Measurements from ENCODE around the gene FES. TPM values are rescaled to one million over a fixed set of nuclear protein-coding genes. Genes with fewer than 3 reads are reported as not detected.

Gene FES
- polyA plus RNA-seq, 3 donors = 140 to 260 (median 157) TPM

- Histone ChIP-seq H3K9ac (ENCODE audit: insufficient read depth, low read length, poor library complexity, severe bottlenecking) (peak overlapping the region; percentile 71), H3K79me2 (ENCODE audit: insufficient read depth, low read length) (peaks cover 34% of the 10 kb centered on the region), H4K20me1 (ENCODE audit: insufficient read depth, low read length) (peaks cover 4% of the 10 kb centered on the region), H3K36me3 (replicated peaks in 1 of 2; ENCODE audit: control insufficient read depth in 1 of 2, insufficient read depth in 2 of 2, low read length in 2 of 2) (peaks cover 63 to 71% of the 10 kb centered on the region in 2 donors), H2AFZ (ENCODE audit: insufficient read depth, low read depth, low read length, poor library complexity, severe bottlenecking) (peak overlapping the region; percentile 69), H3K4me2 (replicated peaks; ENCODE audit: extremely low read depth, low read length, poor library complexity, severe bottlenecking) (peak overlapping the region; percentile 86), H3K27me3 (ENCODE audit: control insufficient read depth in 2 of 2, insufficient read depth in 2 of 2, low read length in 2 of 2) (no peaks in the 10 kb centered on the region), H3K9me3 (replicated peaks in 1 of 2; ENCODE audit: control insufficient read depth in 1 of 2, insufficient read depth in 1 of 2, low read length in 2 of 2) (no peaks in the 10 kb centered on the region), H3K4me1 (ENCODE audit: control insufficient read depth in 1 of 2, insufficient read depth in 2 of 2, low read length in 2 of 2) (peaks cover 49 to 55% of the 10 kb centered on the region in 2 donors), H3K27ac (ENCODE audit: low read depth in 1 of 2, low read length in 2 of 2) (peak overlapping the region; percentile 83 to 93), H3K4me3 (replicated peaks in 1 of 3; ENCODE audit: low read depth in 2 of 3, low read length in 3 of 3) (peak overlapping the region; percentile 3 to 76 (median 40))
- H3K27me3 Mint-ChIP-seq (ENCODE audit: low read depth in 3 of 3) = peaks cover 0 to 2% (median 1%) of the 10 kb centered on the region in 3 donors
- peaks cover 0 to 2% (median 0%) of the 10 kb centered on the region in 7 donors for H3K9me3 Mint-ChIP-seq
- peaks cover 55% of the 10 kb centered on the region for H3K4me1 Mint-ChIP-seq
- peak overlapping the region; percentile 95 to 98 (median 97) for H3K27ac Mint-ChIP-seq
- H3K4me3 Mint-ChIP-seq = peak overlapping the region; percentile 81 to 93
- DNase-seq = peak; percentile 95 to 98 (median 98)
- intact Hi-C loops (cut with micrococcal nuclease) = loop anchor here (1.0 to 10.0 kb wide), 4 partner anchors 13 to 939 kb away; partner anchors contain the start of gene SLCO3A1 (in 1 of the 2)
- no peak for TF ChIP-seq CTCF (IDR thresholded peaks at IDR 0.05)
- whole genome bisulfite sequencing (ENCODE audit: insufficient coverage) = 3% methylated on average over 17 of the region's 25 CpGs
- H3K36me3 Mint-ChIP-seq = peaks cover 73 to 90% of the 10 kb centered on the region in 2 donors
These were observed 31.6 kb downstream of the FES start for GRCh38 chr15:90915808-90916440.

GRCh38 chr15:90916461-90916860 lies 32.2 kb downstream of the FES start:
- TF ChIP-seq CTCF (IDR thresholded peaks at IDR 0.05) = no peak
- peaks cover 63 to 71% of the 10 kb centered on the region in 2 donors for H3K36me3 ChIP-seq (replicated peaks in 1 of 2; ENCODE audit: control insufficient read depth in 1 of 2, insufficient read depth in 2 of 2, low read length in 2 of 2)
- peaks cover 4% of the 10 kb centered on the region for H4K20me1 ChIP-seq (ENCODE audit: insufficient read depth, low read length)
- peak overlapping the region; percentile 81 to 93 for H3K4me3 Mint-ChIP-seq
- peak overlapping the region; percentile 83 to 93 for H3K27ac ChIP-seq (ENCODE audit: low read depth in 1 of 2, low read length in 2 of 2)
- peaks cover 0 to 2% (median 0%) of the 10 kb centered on the region in 7 donors for H3K9me3 Mint-ChIP-seq
- H3K27me3 Mint-ChIP-seq (ENCODE audit: low read depth in 3 of 3) = peaks cover 0 to 2% (median 1%) of the 10 kb centered on the region in 3 donors
- H3K27ac Mint-ChIP-seq = peak overlapping the region; percentile 95 to 98 (median 97)
- H2AFZ ChIP-seq (ENCODE audit: insufficient read depth, low read depth, low read length, poor library complexity, severe bottlenecking) = peak overlapping the region; percentile 69
- no peaks in the 10 kb centered on the region for H3K9me3 ChIP-seq (replicated peaks in 1 of 2; ENCODE audit: control insufficient read depth in 1 of 2, insufficient read depth in 1 of 2, low read length in 2 of 2)
- H3K4me1 ChIP-seq (ENCODE audit: control insufficient read depth in 1 of 2, insufficient read depth in 2 of 2, low read length in 2 of 2) = peaks cover 49 to 55% of the 10 kb centered on the region in 2 donors
- H3K79me2 ChIP-seq (ENCODE audit: insufficient read depth, low read length) = peaks cover 34% of the 10 kb centered on the region
- H3K4me3 ChIP-seq (replicated peaks in 1 of 3; ENCODE audit: low read depth in 2 of 3, low read length in 3 of 3) = peak overlapping the region; percentile 3 to 76 (median 40)
- DNase-seq = no peak
- H3K4me1 Mint-ChIP-seq = peaks cover 55% of the 10 kb centered on the region
- H3K27me3 ChIP-seq (ENCODE audit: control insufficient read depth in 2 of 2, insufficient read depth in 2 of 2, low read length in 2 of 2) = no peaks in the 10 kb centered on the region
- 29% methylated on average over 11 of the region's 11 CpGs for WGBS (ENCODE audit: insufficient coverage)
- H3K9ac ChIP-seq (ENCODE audit: insufficient read depth, low read length, poor library complexity, severe bottlenecking) = peak overlapping the region; percentile 71
- H3K36me3 Mint-ChIP-seq = peaks cover 73 to 90% of the 10 kb centered on the region in 2 donors
- intact Hi-C loops (cut with micrococcal nuclease) = loop anchor here in 1 of 2 donors (2.0 to 10.0 kb wide), 2 partner anchors 14 to 938 kb away; partner anchors contain the start of gene SLCO3A1
- H3K4me2 ChIP-seq (replicated peaks; ENCODE audit: extremely low read depth, low read length, poor library complexity, severe bottlenecking) = peak overlapping the region; percentile 86
